Lower leg skin (tissue), 4 donors: Measurements from ENCODE around the gene CLPTM1L. TPM values are rescaled to one million over a fixed set of nuclear protein-coding genes. Genes with fewer than 3 reads are reported as not detected.
"Not testable (repeated sequence)": the region's sequence is repeated elsewhere in the genome, so short reads cannot be mapped to it uniquely, and the experiment has no call there.

Experiments
- DNase-seq, 2 donors: peaks; one replicate each; pipeline ENCODE4 v3.0.0-alpha.2; 2019; ENCODE audit warnings: low spot score in 2 of 2
- H3K4me3 ChIP-seq: fragments of 200-600 bp; sonication (generic); 2 replicates; pipeline ENCODE4 v1.5.1; 2017; ENCODE audit warnings: mild to moderate bottlenecking, low read depth; ENCODE audit not compliant: poor library complexity, severe bottlenecking
- CTCF ChIP-seq, 3 donors: fragments of 450-650 bp; IDR thresholded peaks; one replicate each; pipeline ENCODE4 v1.5.1; 2016; ENCODE audit warnings: antibody characterized with exemption in 3 of 3, mild to moderate bottlenecking in 3 of 3, moderate library complexity in 2 of 3
- POLR2A ChIP-seq, 2 donors: fragments of 450-650 bp; IDR thresholded peaks; one replicate each; pipeline ENCODE4 v1.6.1; 2016 to 2017; ENCODE audit warnings: antibody characterized with exemption in 2 of 2, mild to moderate bottlenecking in 1 of 2, moderate library complexity in 1 of 2
- WGBS, 2 donors: methylation state at CpG; one replicate each; pipeline ENCODE4 v1.1.5; 2018; 5-methylcytosine and 5-hydroxymethylcytosine counted together
- intact Hi-C: fragments of 100-400 bp; cut with DNase I; formaldehyde crosslinking; loops from one replicate; pipeline ENCODE4 v1.15.0; 2023; ENCODE audit warnings: low total_unique reads
- total RNA-seq, 4 donors: library from RNA; depleted of rRNA; stranded (reverse); fragments of >200 nt; gene quantifications; one replicate each; pipeline ENCODE4 v1.1.0, GENCODE V29; 2016

CLPTM1L gene
- total RNA-seq, 4 donors from 2014 or later, result 82.8 to 123 (median 102) TPM

GRCh38 chr5:1342268-1342667 is 2.6 kb downstream of the CLPTM1L start:
- 94% methylated on average over 12 of the region's 12 CpGs for WGBS, 2 donors
- no peak overlapping the region for H3K4me3 ChIP-seq
- intact Hi-C loops, result no loop called here
- no peak for TF ChIP-seq CTCF (IDR thresholded peaks at IDR 0.05)
- TF ChIP-seq POLR2A (IDR thresholded peaks at IDR 0.05), result no peak
- DNase-seq, result no peak

GRCh38 chr5:1341863-1342262 is 3.0 kb downstream of the CLPTM1L start:
- no peak overlapping the region for H3K4me3 ChIP-seq
- intact Hi-C loops, result no loop called here
- 92 to 93% methylated on average over 15 of the region's 15 CpGs for WGBS, 2 donors
- TF ChIP-seq POLR2A (IDR thresholded peaks at IDR 0.05), result no peak
- TF ChIP-seq CTCF (IDR thresholded peaks at IDR 0.05), result no peak
- no peak for DNase-seq

GRCh38 chr5:1339818-1340210 is 5.1 kb downstream of the CLPTM1L start:
- WGBS, 2 donors, result 91 to 95% methylated on average over 7 to 15 of the region's 17 CpGs
- intact Hi-C loops, H3K4me3 ChIP-seq, DNase-seq: not testable (repeated sequence)

GRCh38 chr5:1339139-1339817 is 5.6 kb downstream of the CLPTM1L start:
- DNase-seq, H3K4me3 ChIP-seq, intact Hi-C loops: not testable (repeated sequence)
- 93 to 95% methylated on average over 25 to 29 of the region's 34 CpGs for WGBS, 2 donors

- H3K4me3 ChIP-seq, result no peak overlapping the region
- 92 to 97% methylated on average over 22 of the region's 22 CpGs for WGBS, 2 donors
- TF ChIP-seq POLR2A (IDR thresholded peaks at IDR 0.05) (no peak), CTCF (IDR thresholded peaks at IDR 0.05) (no peak)
- no peak for DNase-seq
- intact Hi-C loops, result no loop called here
These were observed 6.3 kb downstream of the CLPTM1L start for GRCh38 chr5:1338506-1339070.

GRCh38 chr5:1338196-1338490 is 6.8 kb downstream of the CLPTM1L start:
- intact Hi-C loops, result no loop called here
- WGBS, 2 donors, result 90 to 92% methylated on average over 12 of the region's 12 CpGs
- TF ChIP-seq CTCF (IDR thresholded peaks at IDR 0.05) (no peak), POLR2A (IDR thresholded peaks at IDR 0.05) (no peak)
- DNase-seq, result no peak
- H3K4me3 ChIP-seq, result no peak overlapping the region
